Ishikawa (cell line): Measurements from ENCODE around the gene SCTR.

Experiments used
- ZBTB7A ChIP-seq: IDR thresholded peaks from 2 replicates; pipeline ENCODE4 v1.6.1; 2012; ENCODE audit warnings: low read depth
- TF ChIP-seq, protein P1 (sequence below): IDR thresholded peaks from 2 replicates; pipeline ENCODE4 v1.6.1; 2012; ENCODE audit warnings: low read depth, mild to moderate bottlenecking

DNA sequence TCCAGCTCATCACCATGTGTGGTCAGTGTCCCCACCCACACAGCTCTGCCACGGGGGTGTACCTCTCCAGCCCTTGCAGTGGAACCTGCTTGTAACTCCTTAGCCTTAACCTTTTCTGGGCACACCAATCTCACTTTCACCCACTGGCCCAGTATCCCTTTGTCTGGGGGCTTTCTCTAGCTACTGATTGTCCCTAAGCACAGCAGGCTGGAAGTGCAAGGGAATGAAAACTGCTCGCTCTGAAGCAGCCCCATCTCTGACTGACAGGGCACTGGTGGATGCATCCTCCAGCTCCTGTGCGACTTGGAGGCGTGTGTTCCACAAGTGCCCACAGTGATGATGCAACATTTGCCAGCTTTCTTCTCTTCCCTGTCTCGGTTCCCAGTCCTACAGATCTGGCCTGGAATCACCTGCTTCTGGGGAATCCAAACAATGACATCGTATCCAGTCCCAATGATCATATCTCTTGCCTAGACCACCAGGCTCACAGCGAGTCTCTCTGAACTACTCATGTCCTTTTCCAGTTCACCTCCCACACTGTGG is 33.6 kb downstream of the SCTR start:
- TF ChIP-seq ZBTB7A, result no peak
- TF ChIP-seq, protein P1, sequence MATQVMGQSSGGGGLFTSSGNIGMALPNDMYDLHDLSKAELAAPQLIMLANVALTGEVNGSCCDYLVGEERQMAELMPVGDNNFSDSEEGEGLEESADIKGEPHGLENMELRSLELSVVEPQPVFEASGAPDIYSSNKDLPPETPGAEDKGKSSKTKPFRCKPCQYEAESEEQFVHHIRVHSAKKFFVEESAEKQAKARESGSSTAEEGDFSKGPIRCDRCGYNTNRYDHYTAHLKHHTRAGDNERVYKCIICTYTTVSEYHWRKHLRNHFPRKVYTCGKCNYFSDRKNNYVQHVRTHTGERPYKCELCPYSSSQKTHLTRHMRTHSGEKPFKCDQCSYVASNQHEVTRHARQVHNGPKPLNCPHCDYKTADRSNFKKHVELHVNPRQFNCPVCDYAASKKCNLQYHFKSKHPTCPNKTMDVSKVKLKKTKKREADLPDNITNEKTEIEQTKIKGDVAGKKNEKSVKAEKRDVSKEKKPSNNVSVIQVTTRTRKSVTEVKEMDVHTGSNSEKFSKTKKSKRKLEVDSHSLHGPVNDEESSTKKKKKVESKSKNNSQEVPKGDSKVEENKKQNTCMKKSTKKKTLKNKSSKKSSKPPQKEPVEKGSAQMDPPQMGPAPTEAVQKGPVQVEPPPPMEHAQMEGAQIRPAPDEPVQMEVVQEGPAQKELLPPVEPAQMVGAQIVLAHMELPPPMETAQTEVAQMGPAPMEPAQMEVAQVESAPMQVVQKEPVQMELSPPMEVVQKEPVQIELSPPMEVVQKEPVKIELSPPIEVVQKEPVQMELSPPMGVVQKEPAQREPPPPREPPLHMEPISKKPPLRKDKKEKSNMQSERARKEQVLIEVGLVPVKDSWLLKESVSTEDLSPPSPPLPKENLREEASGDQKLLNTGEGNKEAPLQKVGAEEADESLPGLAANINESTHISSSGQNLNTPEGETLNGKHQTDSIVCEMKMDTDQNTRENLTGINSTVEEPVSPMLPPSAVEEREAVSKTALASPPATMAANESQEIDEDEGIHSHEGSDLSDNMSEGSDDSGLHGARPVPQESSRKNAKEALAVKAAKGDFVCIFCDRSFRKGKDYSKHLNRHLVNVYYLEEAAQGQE, result no peak
